Hepatocyte (in vitro differentiated cells): ENCODE results near the gene MEN1. TPM values are rescaled to one million over a fixed set of nuclear protein-coding genes. Genes with fewer than 3 reads are reported as not detected.

Experiments
- DNase-seq: peaks from one replicate; pipeline ENCODE4 v3.0.0-alpha.2; 2016; ENCODE audit warnings: low spot score
- H2AFZ ChIP-seq: fragments of 200-600 bp; sonication (generic); 2 replicates; pipeline ENCODE4 v1.6.0; 2016; ENCODE audit warnings: antibody characterized with exemption, mild to moderate bottlenecking
- H3K27ac ChIP-seq: fragments of 200-600 bp; sonication (generic); 2 replicates; pipeline ENCODE4 v1.5.1; 2016; ENCODE audit warnings: mild to moderate bottlenecking
- H3K27me3 ChIP-seq: fragments of 200-600 bp; sonication (generic); 2 replicates; pipeline ENCODE4 v1.6.1; 2016
- H3K36me3 ChIP-seq: fragments of 200-600 bp; sonication (generic); replicated peaks from 2 replicates; pipeline ENCODE4 v1.5.1; 2016; ENCODE audit warnings: low read depth; ENCODE audit not compliant: insufficient read depth
- H3K4me1 ChIP-seq: fragments of 200-600 bp; sonication (generic); 2 replicates; pipeline ENCODE4 v1.5.1; 2016; ENCODE audit warnings: mild to moderate bottlenecking, moderate library complexity; ENCODE audit not compliant: insufficient read depth
- H3K4me2 ChIP-seq: fragments of 200-600 bp; sonication (generic); 2 replicates; pipeline ENCODE4 v1.6.0; 2016
- H3K4me3 ChIP-seq: fragments of 200-600 bp; sonication (generic); 2 replicates; pipeline ENCODE4 v1.5.1; 2016; ENCODE audit warnings: mild to moderate bottlenecking
- H3K79me2 ChIP-seq: fragments of 200-600 bp; sonication (generic); 2 replicates; pipeline ENCODE4 v1.6.0; 2017; ENCODE audit warnings: mild to moderate bottlenecking
- H3K9me2 ChIP-seq: fragments of 200-600 bp; sonication (generic); replicated peaks from 2 replicates; pipeline ENCODE4 v1.6.0; 2017; ENCODE audit warnings: mild to moderate bottlenecking; ENCODE audit not compliant: insufficient read depth
- H3K9me3 ChIP-seq: fragments of 200-600 bp; sonication (generic); 2 replicates; pipeline ENCODE4 v1.5.1; 2016; ENCODE audit warnings: low read depth, mild to moderate bottlenecking
- H4K20me1 ChIP-seq: fragments of 200-600 bp; sonication (generic); 2 replicates; pipeline ENCODE4 v1.6.0; 2016; ENCODE audit warnings: mild to moderate bottlenecking; ENCODE audit not compliant: insufficient read depth, poor library complexity, severe bottlenecking
- CTCF ChIP-seq: fragments of 200-600 bp; sonication (generic); IDR thresholded peaks from 2 replicates; pipeline ENCODE4 v1.5.1; 2016; ENCODE audit warnings: antibody characterized with exemption, mild to moderate bottlenecking; ENCODE audit not compliant: poor library complexity
- EZH2 ChIP-seq: fragments of 200-600 bp; sonication (generic); IDR thresholded peaks from 2 replicates; pipeline ENCODE4 v1.6.1; 2016; ENCODE audit warnings: antibody characterized with exemption, mild to moderate bottlenecking, borderline replicate concordance
- EZH2phosphoT487 ChIP-seq: fragments of 200-600 bp; sonication (generic); IDR thresholded peaks from one replicate; pipeline ENCODE4 v1.6.1; 2018; ENCODE audit warnings: antibody characterized with exemption, mild to moderate bottlenecking, low read depth, moderate library complexity; ENCODE audit not compliant: unreplicated experiment, severe bottlenecking
- WGBS: methylation state at CpG from one replicate; pipeline ENCODE4 v1.1.6; 2016; ENCODE audit warnings: low lambda C conversion rate; ENCODE audit errors: missing lambda C conversion rate; 5-methylcytosine and 5-hydroxymethylcytosine counted together
- polyA plus RNA-seq: library from polyadenylated mRNA; unstranded; fragments of >200 nt; fragmentation: Nextera tagmentation; extraction: Ambion mirVana; gene quantifications from 2 replicates; pipeline ENCODE4 v1.2.1, GENCODE V29; 2016
- total RNA-seq: library from RNA; depleted of rRNA; stranded (reverse); fragments of >200 nt; gene quantifications from 2 replicates; pipeline ENCODE4 v1.2.3, GENCODE V29; 2014

The MEN1 gene
- total and polyA plus RNA-seq, 2 experiments from 2014 or later: 18.6 to 49.1 TPM

DNA sequence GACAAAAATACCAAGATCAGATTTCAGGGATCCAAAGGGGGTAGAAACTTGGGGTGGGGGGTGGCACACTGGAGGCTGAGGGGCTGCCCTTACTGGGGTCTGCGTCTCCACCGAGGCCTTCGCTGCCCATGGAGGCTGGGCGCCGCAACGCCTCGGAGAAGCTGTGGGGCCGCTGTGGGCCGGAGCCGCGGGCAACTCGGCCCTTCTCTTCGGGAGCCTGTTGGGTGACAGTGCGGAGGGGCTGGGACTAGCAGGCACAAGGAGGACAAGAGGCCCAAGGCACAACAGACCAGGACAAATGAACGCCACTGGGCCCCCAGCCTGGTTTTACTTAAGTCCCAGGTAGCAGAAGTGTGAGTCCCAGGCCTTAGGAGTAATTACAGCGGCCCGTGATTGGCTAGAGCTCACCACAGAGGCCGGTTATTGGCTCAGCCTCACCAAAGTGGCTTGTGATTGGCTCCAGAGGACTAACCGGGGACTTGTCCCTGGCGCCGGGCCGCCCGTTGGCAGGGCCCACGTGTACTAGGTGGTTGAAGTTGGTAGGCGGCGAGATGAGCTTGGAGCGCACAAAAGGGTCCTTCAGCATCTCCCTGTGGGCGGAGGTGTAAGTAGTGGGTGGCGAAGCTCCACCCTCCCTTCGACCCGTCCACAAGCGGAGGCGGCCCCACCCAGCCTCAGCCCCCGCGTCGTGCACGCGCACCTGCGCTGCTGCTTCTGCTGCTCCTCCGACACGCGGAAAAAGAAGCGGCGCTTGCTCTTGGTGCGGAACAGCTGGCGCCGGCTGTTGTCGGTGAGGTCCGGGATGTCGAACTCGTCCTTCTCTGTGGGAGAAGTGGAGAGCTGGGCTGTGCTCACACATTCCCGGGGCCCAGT is 16.5 kb upstream of the MEN1 start:
- H3K79me2 ChIP-seq: no peaks in the 10 kb centered on the region
- no peak overlapping the region for H3K27ac ChIP-seq
- H3K4me1 ChIP-seq: no peaks in the 10 kb centered on the region
- H3K4me2 ChIP-seq: no peak overlapping the region
- no peak for DNase-seq
- WGBS: 97% methylated on average over 51 of the region's 52 CpGs
- H3K9me2 ChIP-seq: no peaks in the 10 kb centered on the region
- no peak overlapping the region for H3K4me3 ChIP-seq
- TF ChIP-seq EZH2: no peak
- no peak for TF ChIP-seq EZH2phosphoT487
- TF ChIP-seq CTCF: no peak
- no peaks in the 10 kb centered on the region for H3K9me3 ChIP-seq
- H4K20me1 ChIP-seq: no peaks in the 10 kb centered on the region
- H3K36me3 ChIP-seq: no peaks in the 10 kb centered on the region
- H2AFZ ChIP-seq: no peak overlapping the region
- no peaks in the 10 kb centered on the region for H3K27me3 ChIP-seq

GRCh38 chr11:64826062-64826461 is 15.7 kb upstream of the MEN1 start:
- 91% methylated on average over 7 of the region's 7 CpGs for WGBS
- DNase-seq: no peak

GRCh38 chr11:64823568-64824119 is 13.3 kb upstream of the MEN1 start:
- H3K27me3 ChIP-seq: no peaks in the 10 kb centered on the region
- H4K20me1 ChIP-seq: no peaks in the 10 kb centered on the region
- no peak overlapping the region for H3K27ac ChIP-seq
- no peak for DNase-seq
- H3K36me3 ChIP-seq: no peaks in the 10 kb centered on the region
- no peaks in the 10 kb centered on the region for H3K79me2 ChIP-seq
- H3K4me1 ChIP-seq: no peaks in the 10 kb centered on the region
- no peaks in the 10 kb centered on the region for H3K9me2 ChIP-seq
- WGBS: 93% methylated on average over 11 of the region's 11 CpGs
- H3K9me3 ChIP-seq: no peaks in the 10 kb centered on the region
- no peak for TF ChIP-seq EZH2phosphoT487
- no peak for TF ChIP-seq CTCF
- no peak for TF ChIP-seq EZH2
- no peak overlapping the region for H3K4me3 ChIP-seq
- H3K4me2 ChIP-seq: no peak overlapping the region
- no peak overlapping the region for H2AFZ ChIP-seq

More at GRCh38 chr11:64826062-64826461, 15.7 kb upstream of the MEN1 start:
- Histone ChIP-seq H3K4me3 (no peak overlapping the region), H3K36me3 (no peaks in the 10 kb centered on the region), H3K4me2 (no peak overlapping the region), H3K27ac (no peak overlapping the region), H3K9me3 (no peaks in the 10 kb centered on the region), H2AFZ (no peak overlapping the region), H3K9me2 (no peaks in the 10 kb centered on the region), H4K20me1 (no peaks in the 10 kb centered on the region), H3K79me2 (no peaks in the 10 kb centered on the region), H3K4me1 (no peaks in the 10 kb centered on the region), H3K27me3 (no peaks in the 10 kb centered on the region)
- TF ChIP-seq EZH2 (no peak), CTCF (no peak), EZH2phosphoT487 (no peak)
